Glutamatergic neuron (in vitro differentiated cells): Measurements from ENCODE around the gene MBOAT1. TPM values are rescaled to one million over a fixed set of nuclear protein-coding genes. Genes with fewer than 3 reads are reported as not detected.
"Not testable (repeated sequence)": the region's sequence is repeated elsewhere in the genome, so short reads cannot be mapped to it uniquely, and the experiment has no call there.

ENCODE experiments used
- DNase-seq: peaks from one replicate; pipeline ENCODE4 v3.0.0; 2022
- H3K27ac Mint-ChIP-seq: one replicate; pipeline ENCODE4 v1.8.0; 2020; ENCODE audit warnings: mild to moderate bottlenecking, mixed read lengths, inconsistent platforms; ENCODE audit not compliant: unreplicated experiment
- H3K27me3 Mint-ChIP-seq: one replicate; pipeline ENCODE4 v1.8.0; 2020; ENCODE audit warnings: mild to moderate bottlenecking, moderate library complexity, mixed read lengths, inconsistent platforms; ENCODE audit not compliant: unreplicated experiment
- H3K36me3 Mint-ChIP-seq: one replicate; pipeline ENCODE4 v1.8.0; 2020; ENCODE audit warnings: mild to moderate bottlenecking, mixed read lengths, inconsistent platforms; ENCODE audit not compliant: unreplicated experiment
- H3K4me1 Mint-ChIP-seq: one replicate; pipeline ENCODE4 v1.8.0; 2020; ENCODE audit warnings: mild to moderate bottlenecking, low read depth, mixed read lengths, inconsistent platforms; ENCODE audit not compliant: unreplicated experiment
- H3K4me3 Mint-ChIP-seq: one replicate; pipeline ENCODE4 v1.8.0; 2020; ENCODE audit warnings: mild to moderate bottlenecking, mixed read lengths, inconsistent platforms; ENCODE audit not compliant: unreplicated experiment
- H3K9me3 Mint-ChIP-seq: one replicate; pipeline ENCODE4 v1.8.0; 2020; ENCODE audit warnings: mild to moderate bottlenecking, moderate library complexity, mixed read lengths, inconsistent platforms; ENCODE audit not compliant: unreplicated experiment
- CTCF ChIP-seq: fragments of 200-600 bp; sonication (generic); IDR thresholded peaks from one replicate; pipeline ENCODE4 v1.5.0; 2021; ENCODE audit not compliant: partially characterized antibody, unreplicated experiment
- total RNA-seq: library from RNA; stranded (reverse); fragmentation: NEBNext Ultra II Directional; extraction: Animal tissue kit (Norgen Biotek cat#: 25700); gene quantifications from one replicate; pipeline ENCODE4 v1.2.1, GENCODE V29; 2021; ENCODE audit not compliant: unreplicated experiment

MBOAT1 gene
- total RNA-seq, 1 donor from 2014 or later, result not detected

- Mint-ChIP-seq H3K4me3 (no peak overlapping the region), H3K27me3 (no peaks in the 10 kb centered on the region), H3K36me3 (no peaks in the 10 kb centered on the region), H3K9me3 (no peaks in the 10 kb centered on the region), H3K27ac (no peak overlapping the region), H3K4me1 (no peaks in the 10 kb centered on the region)
- no peak for DNase-seq
- TF ChIP-seq CTCF, result no peak
Observed at GRCh38 chr6:20154753-20155152, 57.5 kb downstream of the MBOAT1 start.

- Mint-ChIP-seq H3K36me3 (no peaks in the 10 kb centered on the region), H3K4me1 (no peaks in the 10 kb centered on the region), H3K27me3 (no peaks in the 10 kb centered on the region), H3K27ac (no peak overlapping the region), H3K9me3 (no peaks in the 10 kb centered on the region), H3K4me3 (no peak overlapping the region)
- TF ChIP-seq CTCF, result no peak
- no peak for DNase-seq
Observed at GRCh38 chr6:20153194-20153593, 59.1 kb downstream of the MBOAT1 start.

GRCh38 chr6:20148433-20148832, 63.8 kb downstream of the MBOAT1 start:
- no peak for DNase-seq
- Mint-ChIP-seq H3K36me3 (no peaks in the 10 kb centered on the region), H3K4me1 (no peaks in the 10 kb centered on the region), H3K4me3 (no peak overlapping the region), H3K27ac (no peak overlapping the region), H3K9me3 (no peaks in the 10 kb centered on the region), H3K27me3 (no peaks in the 10 kb centered on the region)
- TF ChIP-seq CTCF, result no peak

GRCh38 chr6:20147469-20147868, 64.8 kb downstream of the MBOAT1 start:
- H3K4me3 Mint-ChIP-seq, result no peak overlapping the region
- H3K4me1 Mint-ChIP-seq, result no peaks in the 10 kb centered on the region
- TF ChIP-seq CTCF, result no peak
- DNase-seq, result no peak
- no peaks in the 10 kb centered on the region for H3K9me3 Mint-ChIP-seq
- no peak overlapping the region for H3K27ac Mint-ChIP-seq
- no peaks in the 10 kb centered on the region for H3K27me3 Mint-ChIP-seq
- no peaks in the 10 kb centered on the region for H3K36me3 Mint-ChIP-seq

- H3K4me3 Mint-ChIP-seq, H3K27ac Mint-ChIP-seq, H3K36me3 Mint-ChIP-seq, H3K4me1 Mint-ChIP-seq, DNase-seq, H3K9me3 Mint-ChIP-seq, H3K27me3 Mint-ChIP-seq: not testable (repeated sequence)
Observed at GRCh38 chr6:20146831-20147230, 65.4 kb downstream of the MBOAT1 start.

- no peak for TF ChIP-seq CTCF
- Mint-ChIP-seq H3K27me3 (no peaks in the 10 kb centered on the region), H3K9me3 (no peaks in the 10 kb centered on the region), H3K27ac (no peak overlapping the region), H3K36me3 (no peaks in the 10 kb centered on the region), H3K4me1 (no peaks in the 10 kb centered on the region), H3K4me3 (no peak overlapping the region)
- no peak for DNase-seq
Observed at GRCh38 chr6:20146291-20146690, 66.0 kb downstream of the MBOAT1 start.
